GM21390 (cell line): ENCODE measurements around the gene PCSK6.

Experiments
- ATAC-seq: cut with Tn5 transposase; IDR thresholded peaks from one replicate; pipeline ENCODE4 v1.9.1; 2021; ENCODE audit not compliant: unreplicated experiment

PCSK6 gene

GRCh38 chr15:101314336-101315125 lies 175.0 kb downstream of the PCSK6 start:
- no peak for ATAC-seq

- ATAC-seq, result no peak
Observed at GRCh38 chr15:101313041-101313761, 176.3 kb downstream of the PCSK6 start.

GRCh38 chr15:101310508-101310907 lies 179.0 kb downstream of the PCSK6 start:
- ATAC-seq, result no peak

GRCh38 chr15:101310161-101310480 lies 179.4 kb downstream of the PCSK6 start:
- ATAC-seq, result no peak

- ATAC-seq, result no peak
Observed at GRCh38 chr15:101309436-101310160, 179.9 kb downstream of the PCSK6 start.

GRCh38 chr15:101308604-101309435 lies 180.7 kb downstream of the PCSK6 start:
- ATAC-seq, result no peak

GRCh38 chr15:101307897-101308603 lies 181.5 kb downstream of the PCSK6 start:
- ATAC-seq, result no peak

- ATAC-seq, result no peak
Observed at GRCh38 chr15:101307048-101307896, 182.2 kb downstream of the PCSK6 start.

- ATAC-seq, result no peak
Observed at GRCh38 chr15:101306341-101307047, 183.0 kb downstream of the PCSK6 start.

GRCh38 chr15:101305820-101306255 lies 183.7 kb downstream of the PCSK6 start:
- ATAC-seq, result no peak

- ATAC-seq, result no peak
Observed at GRCh38 chr15:101303408-101303807, 186.1 kb downstream of the PCSK6 start.

- no peak for ATAC-seq
Observed at GRCh38 chr15:101296418-101297405, 192.8 kb downstream of the PCSK6 start.

- no peak for ATAC-seq
Observed at GRCh38 chr15:101295607-101296161, 193.8 kb downstream of the PCSK6 start.

GRCh38 chr15:101294731-101295606 lies 194.5 kb downstream of the PCSK6 start, which contains the start of gene SNRPA1:
Gene SNRPA1, minus strand, starts transcription at chr15:101295248. Its CDS starts 70 bp downstream, at chr15:101295178.
- peak; percentile 75 for ATAC-seq

- no peak for ATAC-seq
Observed at GRCh38 chr15:101293122-101293521, 196.4 kb downstream of the PCSK6 start.

- no peak for ATAC-seq
Observed at GRCh38 chr15:101288905-101289513, 200.5 kb downstream of the PCSK6 start.
